Testis (tissue), 3 donors: Measurements from ENCODE around the gene ERRFI1. TPM values are rescaled to one million over a fixed set of nuclear protein-coding genes. Genes with fewer than 3 reads are reported as not detected.
A peak's percentile ranks its signal among the peaks of the same experiment; 100 is the strongest.

Experiments
- DNase-seq: peaks from one replicate; pipeline ENCODE4 v3.0.0-alpha.2; 2019
- H3K27ac ChIP-seq, 2 donors: fragments of 200-600 bp; sonication (generic); one replicate each; pipeline ENCODE4 v1.5.1; 2019
- H3K27me3 ChIP-seq: fragments of 200-600 bp; sonication (generic); one replicate; pipeline ENCODE4 v1.5.1; 2019
- H3K36me3 ChIP-seq: fragments of 200-600 bp; sonication (generic); one replicate; pipeline ENCODE4 v1.5.1; 2017; ENCODE audit warnings: low read depth; ENCODE audit errors: missing control alignments
- H3K4me1 ChIP-seq: fragments of 200-600 bp; sonication (generic); one replicate; pipeline ENCODE4 v1.5.1; 2019
- H3K4me3 ChIP-seq, 2 donors: fragments of 200-600 bp; sonication (generic); one replicate each; pipeline ENCODE4 v1.5.1; 2017 to 2019
- H3K9me3 ChIP-seq: fragments of 200-600 bp; sonication (generic); one replicate; pipeline ENCODE4 v1.5.1; 2017
- POLR2A ChIP-seq: fragments of 450-650 bp; IDR thresholded peaks from one replicate; pipeline ENCODE4 v1.6.1; 2017; ENCODE audit warnings: antibody characterized with exemption, mild to moderate bottlenecking, moderate library complexity
- WGBS, 2 donors: methylation state at CpG; one replicate each; pipeline ENCODE4 v1.1.5; 2018; 5-methylcytosine and 5-hydroxymethylcytosine counted together
- intact Hi-C: fragments of 100-400 bp; cut with DNase I; formaldehyde crosslinking; loops from one replicate; pipeline ENCODE4 v1.15.1; 2023; ENCODE audit warnings: low total_unique reads
- polyA plus RNA-seq: library from polyadenylated mRNA; stranded (reverse); fragments of 350-450 nt; fragmentation: Illumina TruSeq; extraction: RNeasy Lipid Tissue Mini Kit (QIAGEN cat#74804); gene quantifications from one replicate; pipeline ENCODE4 v1.2.3, GENCODE V29; 2014; ENCODE audit warnings: low read depth, low replicate concordance; ENCODE audit not compliant: insufficient read depth
- total RNA-seq, 2 donors: library from RNA; depleted of rRNA; stranded (reverse); fragments of >200 nt; gene quantifications; one replicate each; pipeline ENCODE4 v1.2.3, GENCODE V29; 2016
- TF ChIP-seq, protein P1 (sequence below), 3 experiments: fragments of 450-650 bp in 2 of 3; fragments of 200-600 bp in 1 of 3; sonication (generic) in 1 of 3; IDR thresholded peaks; one replicate each; pipeline ENCODE4 v1.5.1; 2016 to 2019; ENCODE audit warnings: antibody characterized with exemption in 3 of 3, mild to moderate bottlenecking in 2 of 3, moderate library complexity in 1 of 3

The ERRFI1 gene
- total and polyA plus RNA-seq, 3 donors from 2014 or later: 27.3 to 47.9 (median 43.3) TPM

DNA sequence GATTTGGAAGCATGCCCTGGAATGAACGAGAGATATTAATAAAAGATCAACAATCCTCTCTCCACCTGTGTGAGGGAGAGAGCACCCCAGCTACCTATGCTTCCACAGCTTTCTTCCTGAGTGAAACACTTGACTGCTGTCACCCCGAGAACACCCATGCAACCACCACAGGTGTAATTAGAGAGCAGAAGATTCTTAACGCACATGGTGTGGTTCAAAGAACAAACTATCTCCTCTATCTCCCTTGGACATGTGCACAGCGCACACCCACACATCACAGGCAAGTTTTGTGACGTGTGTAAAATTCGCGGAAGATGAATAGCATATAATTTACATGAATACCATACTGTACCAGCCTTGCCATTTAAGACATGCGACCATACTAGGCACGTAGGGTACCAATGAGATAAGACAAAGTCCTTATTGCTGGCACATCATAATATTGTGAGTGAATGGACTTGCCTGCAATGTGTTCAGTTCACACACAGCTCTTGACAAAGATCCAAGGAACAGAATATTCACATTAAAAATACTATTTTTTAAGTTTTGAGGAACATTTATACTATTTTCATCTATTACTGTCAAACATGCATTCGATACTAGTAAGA, 11.6 kb downstream of the ERRFI1 start:
- H3K27ac ChIP-seq: peak overlapping the region in 1 of 2 donors; percentile 41
- no peaks in the 10 kb centered on the region for H3K27me3 ChIP-seq
- TF ChIP-seq, protein P1, sequence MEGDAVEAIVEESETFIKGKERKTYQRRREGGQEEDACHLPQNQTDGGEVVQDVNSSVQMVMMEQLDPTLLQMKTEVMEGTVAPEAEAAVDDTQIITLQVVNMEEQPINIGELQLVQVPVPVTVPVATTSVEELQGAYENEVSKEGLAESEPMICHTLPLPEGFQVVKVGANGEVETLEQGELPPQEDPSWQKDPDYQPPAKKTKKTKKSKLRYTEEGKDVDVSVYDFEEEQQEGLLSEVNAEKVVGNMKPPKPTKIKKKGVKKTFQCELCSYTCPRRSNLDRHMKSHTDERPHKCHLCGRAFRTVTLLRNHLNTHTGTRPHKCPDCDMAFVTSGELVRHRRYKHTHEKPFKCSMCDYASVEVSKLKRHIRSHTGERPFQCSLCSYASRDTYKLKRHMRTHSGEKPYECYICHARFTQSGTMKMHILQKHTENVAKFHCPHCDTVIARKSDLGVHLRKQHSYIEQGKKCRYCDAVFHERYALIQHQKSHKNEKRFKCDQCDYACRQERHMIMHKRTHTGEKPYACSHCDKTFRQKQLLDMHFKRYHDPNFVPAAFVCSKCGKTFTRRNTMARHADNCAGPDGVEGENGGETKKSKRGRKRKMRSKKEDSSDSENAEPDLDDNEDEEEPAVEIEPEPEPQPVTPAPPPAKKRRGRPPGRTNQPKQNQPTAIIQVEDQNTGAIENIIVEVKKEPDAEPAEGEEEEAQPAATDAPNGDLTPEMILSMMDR (IDR thresholded peaks at IDR 0.05): no peak
- no peak for TF ChIP-seq POLR2A
- H3K36me3 ChIP-seq: no peaks in the 10 kb centered on the region
- DNase-seq: no peak
- intact Hi-C loops: no loop called here
- H3K9me3 ChIP-seq: no peaks in the 10 kb centered on the region
- peaks cover 22% of the 10 kb centered on the region for H3K4me1 ChIP-seq
- no peak overlapping the region for H3K4me3 ChIP-seq
- WGBS, 2 donors: 75% methylated on average over 10 of the region's 10 CpGs

DNA sequence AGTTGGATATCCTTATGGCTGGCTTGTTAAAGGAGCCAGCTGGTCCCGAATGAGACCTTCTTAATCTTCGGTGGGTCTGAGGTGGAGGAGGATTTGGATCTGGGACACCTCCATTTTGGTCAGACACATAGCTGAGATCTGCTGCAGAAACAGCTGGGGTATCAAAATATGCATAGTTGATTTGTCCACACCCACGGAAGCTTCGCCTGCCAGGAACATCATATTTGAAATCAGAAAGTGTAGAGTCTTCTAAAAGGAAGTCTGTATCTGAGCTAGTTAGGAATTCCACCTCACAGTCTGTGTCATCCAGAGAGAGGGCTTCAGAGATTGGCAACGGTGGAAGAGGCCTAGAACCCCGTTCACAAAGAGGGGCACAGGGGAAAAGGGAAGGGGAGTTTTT, 12.3 kb downstream of the ERRFI1 start:
- no peak for DNase-seq
- Histone ChIP-seq H3K27me3 (no peaks in the 10 kb centered on the region), H3K36me3 (no peaks in the 10 kb centered on the region), H3K27ac (no peak overlapping the region), H3K4me3 (no peak overlapping the region), H3K9me3 (no peaks in the 10 kb centered on the region), H3K4me1 (peaks cover 22% of the 10 kb centered on the region)
- intact Hi-C loops: no loop called here
- 76 to 81% methylated on average over 6 of the region's 6 CpGs for WGBS, 2 donors
- TF ChIP-seq, protein P1 (IDR thresholded peaks at IDR 0.05): no peak
- TF ChIP-seq POLR2A: no peak

DNA sequence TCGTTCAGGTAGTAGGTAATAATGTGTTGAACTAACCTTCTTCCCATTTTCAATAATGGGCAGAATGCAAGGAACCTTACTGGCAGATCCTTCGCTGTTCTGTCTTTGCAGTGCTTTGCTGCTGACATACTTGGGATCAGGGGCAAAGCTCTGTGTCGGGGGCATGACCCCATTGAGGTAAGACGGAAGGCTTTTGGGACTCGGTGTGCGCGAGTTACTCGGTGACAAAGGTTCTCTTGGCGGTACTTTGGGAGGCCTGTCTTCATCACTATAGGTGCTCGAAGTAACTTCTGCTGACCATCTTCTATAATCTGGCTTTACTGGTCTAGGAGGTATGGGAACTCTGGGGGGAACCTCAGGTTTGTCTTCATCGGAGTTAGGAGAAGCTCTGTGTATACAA, 12.7 kb downstream of the ERRFI1 start:
- intact Hi-C loops: no loop called here
- 89 to 93% methylated on average over 11 of the region's 11 CpGs for WGBS, 2 donors
- no peaks in the 10 kb centered on the region for H3K27me3 ChIP-seq
- H3K4me3 ChIP-seq: no peak overlapping the region
- no peak overlapping the region for H3K27ac ChIP-seq
- DNase-seq: no peak
- H3K36me3 ChIP-seq: no peaks in the 10 kb centered on the region
- peaks cover 22% of the 10 kb centered on the region for H3K4me1 ChIP-seq
- no peaks in the 10 kb centered on the region for H3K9me3 ChIP-seq
- TF ChIP-seq, protein P1 (IDR thresholded peaks at IDR 0.05): no peak
- TF ChIP-seq POLR2A: no peak

DNA sequence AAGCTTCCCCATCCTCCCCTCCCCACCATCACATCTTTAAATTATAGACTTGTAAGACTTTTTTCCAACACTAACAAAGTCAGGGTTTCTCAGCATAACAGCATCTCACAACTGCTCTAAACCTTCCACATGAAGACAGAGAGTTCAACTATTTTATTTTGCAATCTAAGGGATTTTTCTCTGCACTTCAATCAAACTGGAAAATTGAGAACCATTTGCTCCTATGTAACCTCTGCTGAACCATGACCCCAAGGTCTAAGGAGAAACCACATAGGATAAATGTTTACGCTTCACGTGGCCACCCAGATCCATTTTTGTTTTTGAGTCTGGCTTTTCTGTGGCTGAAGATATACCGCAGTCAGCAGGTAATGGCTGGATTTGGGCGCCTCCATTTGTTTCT, 13.2 kb downstream of the ERRFI1 start:
- Histone ChIP-seq H3K27me3 (no peaks in the 10 kb centered on the region), H3K4me3 (no peak overlapping the region), H3K27ac (no peak overlapping the region), H3K9me3 (no peaks in the 10 kb centered on the region), H3K36me3 (no peaks in the 10 kb centered on the region), H3K4me1 (peaks cover 22% of the 10 kb centered on the region)
- TF ChIP-seq POLR2A: no peak
- TF ChIP-seq, protein P1 (IDR thresholded peaks at IDR 0.05): no peak
- no peak for DNase-seq
- 95 to 99% methylated on average over 4 of the region's 4 CpGs for WGBS, 2 donors
- intact Hi-C loops: no loop called here
